GM18909 (cell line): ENCODE measurements around the gene FMN1.

Experiments
- ATAC-seq: cut with Tn5 transposase; IDR thresholded peaks from one replicate; pipeline ENCODE4 v1.9.1; 2021; ENCODE audit warnings: mild to moderate bottlenecking; ENCODE audit not compliant: unreplicated experiment, poor library complexity

Gene FMN1

DNA sequence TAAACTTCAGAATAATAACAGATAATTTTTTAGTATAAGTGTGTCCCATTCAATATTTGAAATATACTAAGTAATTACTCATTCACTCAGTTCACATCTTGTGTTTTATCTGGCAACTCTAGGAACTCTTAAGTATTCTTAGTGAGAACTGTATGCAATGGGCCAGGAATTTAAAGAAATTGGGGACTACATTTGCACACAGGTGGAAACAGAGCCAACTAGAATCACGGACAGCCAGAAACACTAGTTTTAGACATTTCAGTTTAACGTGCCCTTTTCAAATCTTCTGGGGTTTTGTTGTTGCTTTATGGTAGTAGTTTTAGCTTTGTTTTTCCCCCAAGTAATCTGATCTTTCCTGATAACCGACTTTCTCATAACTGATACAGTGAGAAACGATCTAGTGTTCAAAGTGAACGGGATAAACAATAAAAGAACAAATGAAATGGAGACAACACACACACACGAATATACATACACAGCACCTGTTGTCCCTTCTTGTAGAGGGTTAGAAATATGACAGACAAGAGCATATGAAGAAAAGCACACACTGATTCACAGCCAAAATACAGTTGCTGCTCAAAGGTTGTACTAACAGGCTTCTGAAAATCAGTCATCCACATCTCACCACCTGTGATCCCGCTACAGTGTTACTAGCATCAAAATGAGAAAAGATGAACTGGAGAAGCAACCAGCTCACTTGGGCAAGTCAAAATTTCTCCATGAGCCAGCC lies 167.0 kb downstream of the FMN1 start:
- ATAC-seq, result no peak

DNA sequence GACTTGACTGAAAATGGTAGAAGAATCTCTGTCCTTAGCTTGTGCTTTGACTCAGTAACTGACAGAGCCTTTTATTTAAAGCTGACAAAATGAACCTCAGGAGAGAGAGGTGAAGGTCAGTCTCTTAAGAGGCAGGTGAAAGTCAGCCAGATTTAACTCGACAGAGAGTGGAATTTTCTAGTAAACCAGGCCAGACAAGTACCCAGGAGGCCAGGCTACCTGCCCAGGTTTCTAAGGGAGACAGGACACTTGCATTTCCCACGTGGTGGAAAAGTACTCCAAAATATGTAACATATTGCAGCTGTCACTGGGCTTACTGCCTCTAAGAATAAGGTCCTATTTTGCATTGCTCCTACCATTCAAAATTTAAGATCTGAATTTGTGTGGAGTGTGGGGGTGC lies 167.9 kb downstream of the FMN1 start:
- ATAC-seq, result no peak

DNA sequence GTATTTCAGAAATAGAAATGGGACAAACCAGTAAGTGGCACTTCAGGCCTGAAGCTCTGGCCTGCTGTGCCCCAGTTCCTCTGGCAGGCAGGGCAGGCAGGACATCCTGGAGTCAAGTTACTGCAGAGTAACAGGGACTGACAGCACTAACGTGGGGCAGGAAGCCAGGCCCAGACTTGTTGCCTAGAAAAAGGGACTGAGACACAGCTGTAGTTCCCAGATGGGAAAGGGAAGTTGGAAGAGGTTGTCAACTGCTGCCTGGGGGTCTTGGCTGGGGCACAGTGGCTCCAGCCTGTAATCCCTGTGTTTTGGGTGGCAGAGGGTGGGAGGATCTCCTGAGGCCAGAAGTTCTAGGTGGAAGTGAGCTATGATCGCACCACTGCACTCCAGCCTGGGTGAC lies 171.9 kb downstream of the FMN1 start:
- no peak for ATAC-seq

DNA sequence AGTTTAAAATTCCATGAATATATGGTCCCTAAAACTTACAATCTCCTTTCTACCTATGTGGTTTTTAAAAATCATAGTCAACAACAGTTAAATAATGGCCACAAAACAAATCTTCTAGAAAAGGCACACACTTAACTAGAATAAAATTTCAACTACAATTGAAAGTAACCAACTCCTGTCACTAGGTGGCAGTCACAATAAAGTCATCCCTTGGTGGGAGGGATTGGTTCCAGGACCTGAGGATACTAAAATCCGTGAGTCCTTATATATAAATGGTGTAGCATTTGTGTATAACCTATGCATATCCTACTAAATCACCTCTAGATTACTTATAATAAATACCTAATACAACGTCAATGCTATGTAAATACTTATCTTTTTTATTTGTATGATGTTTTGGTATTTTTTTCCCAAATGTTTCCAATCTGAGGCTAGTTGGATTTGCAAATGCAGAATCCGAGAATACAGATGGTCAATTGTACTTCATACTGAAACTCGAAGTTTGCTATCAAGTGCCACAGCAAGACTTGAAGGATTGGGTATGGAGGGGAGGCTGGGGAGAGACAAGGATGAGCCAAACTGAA lies 172.6 kb downstream of the FMN1 start:
- no peak for ATAC-seq

DNA sequence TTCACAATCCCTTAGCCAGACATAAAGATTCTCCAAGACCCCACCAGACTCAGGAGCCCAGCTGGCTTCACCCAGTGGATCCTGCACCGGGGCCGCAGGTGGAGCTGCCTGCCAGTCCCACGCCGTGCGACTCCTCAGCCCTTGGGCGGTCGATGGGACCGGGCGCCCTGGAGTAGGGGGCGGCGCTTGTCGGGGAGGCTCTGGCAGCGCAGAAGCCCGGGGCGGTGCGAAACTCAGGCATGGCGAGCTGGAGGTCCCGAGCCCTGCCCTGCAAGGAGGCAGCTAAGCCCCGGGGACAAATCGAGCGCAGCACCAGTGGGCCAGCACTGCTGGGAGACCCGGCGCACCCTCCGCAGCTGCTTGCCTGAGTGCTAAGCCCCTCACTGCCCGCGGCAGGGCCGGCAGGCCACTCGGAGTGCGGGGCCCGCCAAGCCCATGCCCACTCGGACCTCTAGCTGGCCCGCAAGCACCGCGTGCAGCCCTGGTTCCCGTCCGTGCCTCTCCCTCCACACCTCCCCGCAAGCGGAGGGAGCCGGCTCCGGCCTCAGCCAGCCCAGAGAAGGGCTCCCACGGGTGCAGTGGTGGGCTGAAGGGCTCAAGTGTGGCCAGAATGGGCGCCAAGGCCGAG lies 175.0 kb downstream of the FMN1 start:
- no peak for ATAC-seq

DNA sequence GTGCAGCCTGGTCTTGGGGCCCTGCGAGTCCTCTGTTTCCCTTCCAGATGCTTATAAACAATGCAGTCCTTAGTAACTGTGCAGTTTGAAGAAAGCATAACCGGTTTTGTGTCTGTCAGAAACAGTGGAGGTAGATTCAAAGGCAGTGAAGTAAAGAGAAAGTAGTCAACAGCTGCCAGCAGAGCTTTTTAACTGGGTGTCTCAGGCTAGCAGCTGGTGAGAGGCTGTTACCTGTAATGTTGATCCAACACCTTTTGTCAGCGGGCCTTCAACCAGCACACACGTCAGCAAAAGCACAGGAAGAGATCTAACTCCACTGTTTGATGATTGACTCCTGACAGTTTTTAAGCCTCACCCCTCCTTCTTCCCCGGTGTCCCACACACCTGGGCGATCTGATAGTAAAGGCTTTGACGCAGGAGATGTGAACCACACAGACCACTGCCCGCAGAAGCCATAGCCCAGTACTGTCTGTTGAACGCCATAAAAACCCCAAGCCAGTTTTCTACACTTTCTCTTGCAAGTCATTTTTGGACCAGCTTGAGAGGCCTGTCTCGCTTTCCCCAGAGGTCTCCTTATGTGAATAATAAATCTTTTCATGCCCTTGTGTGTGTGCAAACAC lies 178.0 kb downstream of the FMN1 start:
- no peak for ATAC-seq

DNA sequence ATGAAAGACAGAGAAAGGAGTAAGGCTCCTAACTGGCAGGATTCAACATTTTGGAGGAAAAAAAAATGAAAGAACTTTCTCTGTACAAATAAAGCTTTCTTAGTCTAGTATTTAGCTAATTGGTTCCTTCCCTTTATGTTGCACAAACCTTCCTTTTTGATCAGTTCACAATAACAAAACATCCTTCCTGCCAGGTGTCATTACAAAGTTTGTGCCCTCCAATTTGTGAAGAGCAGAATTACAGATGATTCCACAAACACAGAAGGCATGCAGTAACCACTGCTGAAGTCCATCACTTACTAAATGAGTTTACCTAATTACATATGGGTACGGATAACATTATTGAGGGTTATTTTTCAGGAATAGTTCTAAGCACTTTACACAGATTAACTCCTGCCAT lies 179.9 kb downstream of the FMN1 start:
- ATAC-seq, result no peak

DNA sequence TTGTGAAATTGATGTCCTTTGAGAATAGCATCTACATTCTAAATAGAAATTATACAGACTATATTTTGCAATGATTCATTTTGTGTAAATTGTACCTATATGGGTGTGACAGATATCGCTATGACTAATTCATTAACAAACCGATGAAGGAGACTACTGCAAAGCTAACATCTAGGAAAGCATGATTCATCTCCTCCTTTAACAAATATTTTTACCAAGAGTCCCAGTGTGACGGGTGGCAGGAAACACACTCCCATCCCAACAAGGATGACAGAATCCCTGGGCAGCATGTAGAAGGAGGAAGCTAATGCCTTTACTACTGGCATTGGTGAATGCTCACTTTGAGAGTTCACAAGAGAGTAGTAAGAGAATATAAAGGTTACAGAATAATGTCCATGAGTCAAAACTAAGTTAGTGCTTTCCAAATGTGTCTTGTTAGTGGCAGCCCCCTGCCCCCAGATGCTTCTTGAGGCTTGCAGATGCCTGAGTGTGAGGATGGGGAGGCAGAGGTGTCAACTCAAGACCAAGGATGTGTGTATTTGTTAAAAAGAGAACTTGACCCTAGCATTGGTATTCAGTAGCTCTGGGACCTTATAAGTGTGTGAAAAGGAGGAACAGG lies 180.6 kb downstream of the FMN1 start:
- ATAC-seq, result no peak

DNA sequence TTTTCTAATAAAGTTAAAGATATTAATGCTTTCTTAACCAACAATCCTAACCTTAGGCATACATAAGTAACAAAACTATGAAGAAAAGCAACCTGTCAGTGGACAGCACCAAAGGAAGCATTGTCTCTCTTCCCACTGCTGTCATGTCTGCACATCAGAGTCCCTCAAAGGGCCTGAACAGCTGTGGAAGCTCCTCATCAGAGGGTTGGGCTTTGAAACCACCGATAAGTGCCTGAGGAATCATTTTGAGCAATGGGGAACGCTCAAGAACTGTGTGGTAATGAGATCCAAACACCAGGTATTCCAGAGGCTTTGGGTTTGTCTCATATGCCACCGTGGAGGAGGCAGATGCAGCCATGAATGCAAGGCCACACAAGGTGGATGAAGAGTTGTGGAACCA lies 182.5 kb downstream of the FMN1 start:
- no peak for ATAC-seq

DNA sequence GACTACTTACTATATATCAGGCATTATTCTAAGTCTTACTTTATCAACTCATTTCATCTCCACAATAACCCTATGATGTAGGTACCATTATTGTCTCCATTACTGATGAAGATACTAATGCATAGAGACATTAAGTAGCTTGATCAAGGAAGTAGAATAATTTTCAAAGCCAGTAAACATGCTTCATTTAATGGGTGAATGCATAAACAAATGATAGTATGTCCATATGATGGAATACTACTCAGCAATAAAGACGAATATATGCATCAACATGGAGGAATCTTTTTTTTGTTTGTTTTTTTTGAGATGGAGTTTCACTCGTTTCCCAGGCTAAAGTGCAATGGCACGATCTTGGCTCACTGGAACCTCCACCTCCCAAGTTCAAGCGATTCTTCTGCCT lies 184.9 kb downstream of the FMN1 start:
- ATAC-seq, result no peak

DNA sequence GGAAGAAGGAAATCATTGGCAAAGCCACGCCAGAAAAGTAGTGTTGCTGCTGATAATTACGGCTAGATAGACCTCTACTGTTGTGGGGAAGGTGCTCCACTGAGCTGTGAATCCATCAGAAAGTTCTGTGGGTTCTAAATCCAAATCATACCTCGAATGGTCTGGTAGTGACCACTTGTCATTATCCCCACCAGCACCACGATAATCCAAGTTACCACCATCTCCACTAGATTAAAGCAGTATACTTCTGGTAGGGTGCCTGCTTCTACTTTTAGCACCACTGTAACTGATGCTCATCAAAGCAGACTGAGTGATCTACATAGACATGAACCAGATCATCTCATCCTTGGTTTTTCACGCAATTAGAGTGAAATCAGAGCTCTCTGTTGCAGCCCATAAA lies 185.5 kb downstream of the FMN1 start:
- no peak for ATAC-seq

DNA sequence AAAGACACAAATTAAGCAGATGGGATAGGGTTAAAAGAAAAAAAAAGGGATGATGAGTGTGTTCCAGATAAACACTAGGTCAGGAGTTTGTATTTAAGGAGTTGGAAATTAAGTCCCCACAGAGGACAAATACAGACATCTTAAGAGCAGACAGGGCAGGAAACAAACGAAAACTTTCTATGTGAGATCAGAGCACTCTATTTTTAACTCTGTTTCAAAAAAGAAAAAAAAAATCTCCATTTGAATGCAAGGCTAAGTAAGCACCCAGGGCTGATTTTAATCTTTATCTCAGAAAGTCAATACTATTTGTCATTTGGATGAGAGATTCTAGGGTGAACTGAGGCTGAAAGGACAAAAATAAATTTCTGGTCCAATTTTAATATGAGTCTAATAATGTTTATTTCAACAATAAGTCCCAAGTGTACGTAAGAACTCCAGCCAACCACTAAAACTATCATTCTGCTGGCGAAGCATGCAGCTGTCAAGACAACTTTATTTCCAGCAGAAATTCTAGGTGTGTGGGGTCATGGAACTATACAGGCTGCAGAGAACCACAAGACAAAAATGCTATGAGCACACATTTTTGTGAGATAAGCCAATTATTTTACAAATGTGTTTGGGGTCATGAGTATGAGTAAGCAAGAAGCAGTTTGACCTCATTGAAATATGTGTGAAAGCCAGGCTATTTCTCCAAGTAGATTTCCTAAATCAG lies 186.1 kb downstream of the FMN1 start:
- no peak for ATAC-seq

DNA sequence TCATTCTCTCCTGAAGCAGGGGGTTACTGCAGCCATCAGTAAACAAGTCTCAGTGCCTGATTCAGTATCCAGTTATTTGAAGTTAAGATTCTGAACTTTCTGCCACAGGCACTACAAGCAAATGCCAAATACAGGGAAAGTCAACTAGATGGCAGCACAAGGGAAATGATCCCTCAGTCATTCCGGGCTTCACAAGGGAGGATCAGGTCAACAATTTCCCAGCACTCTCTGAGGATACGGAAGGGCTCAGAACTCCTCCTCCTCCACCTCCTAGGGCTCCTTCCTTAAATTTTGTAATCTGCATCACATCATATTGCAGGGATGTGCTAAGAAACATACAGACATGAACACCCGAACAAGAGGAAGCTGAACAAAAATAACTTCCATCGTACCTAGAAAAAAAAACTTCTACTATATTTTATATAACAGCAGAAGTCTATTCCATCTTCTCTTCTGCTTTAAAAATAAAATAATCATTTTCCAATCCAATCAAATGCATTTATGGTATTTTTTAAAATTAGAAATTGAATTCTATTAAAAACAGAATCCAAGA lies 187.1 kb downstream of the FMN1 start:
- no peak for ATAC-seq

DNA sequence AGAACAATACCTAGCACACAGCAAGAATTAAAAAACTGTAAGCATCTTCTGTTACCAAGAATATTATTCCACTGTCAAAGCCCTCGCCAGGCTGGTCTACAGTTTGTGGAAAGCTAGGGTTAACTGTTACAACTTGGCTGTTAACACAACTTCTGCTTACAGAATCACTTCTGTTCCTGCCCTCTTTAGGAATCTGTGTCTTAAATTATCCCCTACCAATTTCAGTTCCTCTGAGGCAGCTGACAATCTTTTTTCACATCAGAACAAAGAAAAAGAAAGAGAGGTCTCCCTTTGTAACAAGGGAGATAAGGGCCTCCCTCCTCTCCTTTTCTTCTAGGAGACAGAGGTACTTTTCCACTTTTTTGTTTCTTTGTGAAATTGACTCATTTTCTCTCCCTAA lies 188.9 kb downstream of the FMN1 start:
- ATAC-seq, result no peak

DNA sequence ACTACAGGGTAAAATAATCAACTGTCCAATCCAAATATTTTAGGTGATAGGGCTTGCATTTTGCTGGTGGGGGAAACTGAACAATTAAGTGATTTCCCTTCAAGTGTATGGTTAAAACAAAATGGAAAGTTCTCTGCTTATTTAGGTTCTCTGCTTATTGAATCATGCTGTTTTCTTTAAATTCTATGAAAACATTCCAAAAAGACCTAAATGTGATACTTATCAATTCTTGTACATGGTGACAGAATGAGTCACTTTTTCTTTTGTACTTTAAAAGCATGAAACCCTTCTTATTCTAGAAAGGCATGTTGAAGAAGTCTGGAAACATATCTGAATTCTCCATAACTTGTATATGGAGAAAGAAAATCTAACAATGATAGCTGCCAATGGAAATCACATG lies 192.6 kb downstream of the FMN1 start:
- ATAC-seq, result no peak

DNA sequence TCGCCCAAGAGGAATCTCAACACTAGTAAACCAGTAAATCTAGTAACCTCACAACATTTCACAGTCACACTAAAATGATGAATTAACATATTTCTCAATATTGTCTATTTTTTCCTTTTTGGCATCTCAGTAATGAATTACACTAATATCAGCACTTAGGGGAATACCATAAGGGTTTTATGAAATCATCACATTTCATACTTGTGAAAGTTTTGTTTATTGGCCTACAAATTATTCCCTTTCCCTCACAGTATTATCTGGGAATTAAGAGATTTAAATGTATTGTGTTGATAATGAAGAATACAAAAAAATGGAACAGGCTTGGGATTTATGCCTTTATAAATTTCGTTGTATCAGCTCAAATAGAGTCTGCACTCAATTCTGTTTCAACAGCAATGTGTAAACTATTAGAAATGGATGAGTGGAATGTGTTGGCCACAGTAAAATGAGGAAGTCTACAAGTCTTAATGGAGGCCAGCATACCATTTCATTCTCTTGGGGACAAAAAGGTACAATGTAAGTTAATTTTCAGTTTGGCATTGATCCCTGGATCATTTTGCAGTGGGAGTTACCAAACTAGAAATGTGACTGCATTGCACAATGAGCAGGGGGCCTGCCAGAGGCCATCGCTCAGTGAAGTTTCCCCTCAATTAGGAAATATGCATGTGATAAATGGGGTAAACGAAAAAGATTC lies 195.4 kb downstream of the FMN1 start:
- ATAC-seq, result no peak

DNA sequence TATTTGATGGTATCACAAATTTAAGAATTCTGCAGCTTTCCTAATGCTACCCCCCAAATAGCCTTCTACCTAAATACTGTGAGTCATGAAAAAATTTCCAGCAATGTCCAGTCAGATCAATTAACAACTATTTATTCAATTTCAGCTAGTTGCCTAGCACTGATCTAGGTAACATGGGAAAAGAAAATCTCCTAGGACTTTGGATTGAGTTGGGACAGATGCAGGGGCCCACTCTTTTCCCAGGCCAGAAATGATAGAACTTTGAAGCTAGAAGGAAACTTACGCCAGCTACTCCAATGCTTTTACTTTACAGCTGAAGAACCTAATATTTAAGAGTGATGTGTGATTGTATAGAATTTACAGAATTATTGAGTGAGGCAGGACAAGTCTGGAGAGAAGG lies 196.3 kb downstream of the FMN1 start:
- no peak for ATAC-seq

DNA sequence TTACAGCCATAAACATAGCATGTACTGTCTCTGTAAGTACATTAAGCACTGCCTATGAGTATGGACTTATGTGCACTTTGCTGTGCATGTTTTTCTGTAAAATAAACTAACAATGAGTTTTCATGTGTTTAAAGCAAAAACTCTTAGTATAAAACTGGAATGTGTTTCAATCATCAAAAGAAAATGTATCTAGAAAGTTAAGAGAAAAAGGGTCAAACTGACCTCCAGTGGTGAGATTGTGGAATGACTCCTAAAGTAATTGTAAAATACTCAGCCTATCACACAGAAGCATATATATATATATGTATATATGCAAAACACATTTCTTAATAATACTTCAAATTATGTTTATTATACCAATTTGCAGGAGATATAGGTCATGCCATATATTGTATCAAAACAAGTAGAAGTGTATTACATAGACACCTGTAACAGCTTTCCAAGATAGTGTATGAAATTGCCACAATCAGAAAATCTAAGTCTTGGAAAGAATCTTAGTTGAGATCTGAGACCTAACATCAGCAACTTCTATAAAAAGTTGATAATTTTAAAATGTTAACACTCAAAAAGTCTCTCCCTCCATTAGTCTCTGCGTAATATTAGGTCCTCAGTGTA lies 199.6 kb downstream of the FMN1 start:
- ATAC-seq, result no peak

DNA sequence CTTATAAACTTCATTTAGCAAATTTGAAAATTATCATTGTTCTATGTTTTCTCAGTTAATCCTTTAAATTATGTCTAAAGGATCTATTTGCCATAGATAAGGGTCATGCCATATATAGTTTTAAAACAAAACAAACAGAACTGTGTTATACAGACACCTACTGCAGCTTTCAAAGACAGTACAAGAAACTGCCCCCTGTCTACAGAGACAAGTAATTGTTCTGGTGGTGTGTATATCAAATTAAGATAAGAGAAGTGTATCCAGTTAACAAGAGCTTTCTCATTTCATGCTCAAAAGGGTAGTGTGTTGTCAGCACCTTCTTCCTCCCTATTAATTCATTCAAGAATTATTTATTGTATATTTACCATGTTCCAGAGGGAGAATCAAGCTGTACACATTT lies 201.2 kb downstream of the FMN1 start:
- ATAC-seq, result no peak
